Fibroblast of mammary gland (primary cell): Measurements from ENCODE around the gene SETD3.
A peak's percentile ranks its signal among the peaks of the same experiment; 100 is the strongest.

ENCODE experiments used
- DNase-seq: peaks from one replicate; pipeline ENCODE4 v3.0.0-alpha.2; 2010; ENCODE audit warnings: low read depth
- H3K4me3 ChIP-seq: 2 replicates; pipeline ENCODE4 v1.5.1; 2011; ENCODE audit warnings: low read depth, mild to moderate bottlenecking, low read length, moderate library complexity; ENCODE audit not compliant: control insufficient read depth
- CTCF ChIP-seq: conservative IDR thresholded peaks from 2 replicates; pipeline ENCODE4 v1.5.1; 2011; ENCODE audit warnings: low read depth, low read length, inconsistent platforms; ENCODE audit not compliant: control insufficient read depth, insufficient read depth

Gene SETD3

GRCh38 chr14:99445931-99446330 is 34.7 kb downstream of the SETD3 start:
- no peak overlapping the region for H3K4me3 ChIP-seq
- no peak for TF ChIP-seq CTCF
- no peak for DNase-seq

- TF ChIP-seq CTCF: no peak
- H3K4me3 ChIP-seq: no peak overlapping the region
- no peak for DNase-seq
Measured at GRCh38 chr14:99441918-99442317, 38.7 kb downstream of the SETD3 start.

DNA sequence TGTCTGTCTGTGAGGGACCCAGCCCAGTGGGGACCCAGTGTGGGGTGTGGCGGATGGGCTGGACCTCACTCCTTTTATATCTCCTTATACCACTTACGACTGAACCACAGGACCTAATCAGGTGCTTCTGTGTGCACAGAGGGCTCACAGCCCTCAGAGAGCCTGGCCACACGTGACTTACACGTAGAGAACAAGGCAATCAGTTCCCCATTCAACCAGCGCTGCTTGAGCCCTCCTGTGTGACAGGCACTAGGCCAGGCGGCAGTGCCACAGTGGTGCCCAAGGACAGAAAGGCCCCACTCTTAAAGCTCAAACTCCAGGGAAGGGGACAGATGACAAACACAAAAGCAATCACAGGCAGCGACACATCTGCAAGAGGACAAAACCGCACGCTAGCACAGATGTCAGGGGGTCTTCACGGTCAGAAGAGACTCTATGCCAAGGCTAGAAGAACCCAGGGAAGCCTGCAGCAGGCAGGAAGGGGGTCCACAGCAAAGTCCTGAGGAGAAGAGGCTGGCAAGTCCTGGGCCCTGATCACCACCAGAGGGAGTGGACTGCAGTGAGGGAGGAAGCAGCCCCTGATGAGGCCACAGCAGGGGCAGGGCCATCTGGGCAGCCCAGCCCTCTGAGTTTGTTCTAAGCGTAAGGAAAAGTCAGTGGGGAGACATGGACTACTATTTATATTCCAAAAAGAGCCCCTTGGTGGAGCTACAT is 39.3 kb downstream of the SETD3 start:
- peak; percentile 13 for TF ChIP-seq CTCF
- DNase-seq: peak; percentile 8
- no peak overlapping the region for H3K4me3 ChIP-seq

GRCh38 chr14:99440278-99440677 is 40.4 kb downstream of the SETD3 start:
- H3K4me3 ChIP-seq: no peak overlapping the region
- DNase-seq: no peak
- TF ChIP-seq CTCF: no peak

- no peak for TF ChIP-seq CTCF
- DNase-seq: no peak
- no peak overlapping the region for H3K4me3 ChIP-seq
Measured at GRCh38 chr14:99437706-99438105, 43.0 kb downstream of the SETD3 start.

DNA sequence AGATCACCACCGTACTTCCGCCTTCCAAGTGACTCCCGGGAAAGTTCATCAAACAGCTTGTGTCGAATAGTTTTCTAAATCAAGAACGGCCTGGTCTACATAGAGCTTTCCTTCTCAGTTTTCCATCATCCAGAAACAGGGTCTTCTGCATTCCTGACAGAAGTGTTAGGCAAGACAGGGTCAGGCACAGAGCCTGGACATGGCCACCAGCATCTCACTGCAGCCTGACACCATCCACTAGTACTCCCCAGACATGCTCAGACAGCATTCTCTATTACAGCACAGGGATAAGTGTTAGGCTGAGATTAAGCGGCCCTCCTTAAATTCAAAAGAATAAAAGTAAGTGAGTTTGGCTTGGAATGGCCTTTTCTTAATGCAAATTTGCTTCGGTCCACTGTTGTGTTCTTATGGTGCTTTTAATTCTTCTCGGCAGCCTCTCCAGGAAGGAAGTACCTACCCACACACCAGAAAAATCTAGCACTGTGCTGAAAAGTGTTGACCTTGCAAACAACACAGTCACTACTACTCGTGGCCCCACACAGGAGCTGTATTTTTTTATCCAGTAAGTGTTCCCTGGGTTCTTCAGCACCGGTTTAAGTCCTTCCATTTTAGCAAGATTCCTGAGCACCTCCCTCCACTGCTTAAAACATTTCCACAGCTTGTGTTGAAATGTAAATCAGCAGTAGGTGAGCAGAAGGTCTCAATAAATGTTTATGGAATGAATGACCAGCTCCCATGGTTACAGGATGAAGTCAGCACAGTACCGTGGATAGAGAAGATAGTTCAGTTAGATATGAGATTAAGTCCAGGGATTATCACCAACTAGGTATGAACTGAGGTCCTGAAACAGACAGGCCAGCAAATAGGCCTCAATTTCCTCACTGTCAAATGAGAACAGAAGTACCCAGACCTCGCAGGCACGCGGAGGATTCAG is 44.1 kb downstream of the SETD3 start:
- H3K4me3 ChIP-seq: no peak overlapping the region
- no peak for DNase-seq
- TF ChIP-seq CTCF: no peak
